ENCODE results near the gene TNNT1.
A peak's percentile ranks its signal among the peaks of the same experiment; 100 is the strongest.
"Not testable (repeated sequence)": the region's sequence is repeated elsewhere in the genome, so short reads cannot be mapped to it uniquely, and the experiment has no call there.

Gene TNNT1

GRCh38 chr19:55166530-55167268 is 17.7 kb upstream of the TNNT1 start, which contains the start of gene DNAAF3:
Gene DNAAF3, minus strand, starts transcription at chr19:55166613. Its CDS starts 200 bp downstream, at chr19:55166413.
- peak; percentile 80 to 84 for DNase-seq

GRCh38 chr19:55165952-55166529 is 17.0 kb upstream of the TNNT1 start:
- no peak for DNase-seq

GRCh38 chr19:55161571-55162322 is 12.7 kb upstream of the TNNT1 start:
- DNase-seq: no peak

- no peak for DNase-seq
Observed at GRCh38 chr19:55160986-55161365, 12.0 kb upstream of the TNNT1 start.

DNA sequence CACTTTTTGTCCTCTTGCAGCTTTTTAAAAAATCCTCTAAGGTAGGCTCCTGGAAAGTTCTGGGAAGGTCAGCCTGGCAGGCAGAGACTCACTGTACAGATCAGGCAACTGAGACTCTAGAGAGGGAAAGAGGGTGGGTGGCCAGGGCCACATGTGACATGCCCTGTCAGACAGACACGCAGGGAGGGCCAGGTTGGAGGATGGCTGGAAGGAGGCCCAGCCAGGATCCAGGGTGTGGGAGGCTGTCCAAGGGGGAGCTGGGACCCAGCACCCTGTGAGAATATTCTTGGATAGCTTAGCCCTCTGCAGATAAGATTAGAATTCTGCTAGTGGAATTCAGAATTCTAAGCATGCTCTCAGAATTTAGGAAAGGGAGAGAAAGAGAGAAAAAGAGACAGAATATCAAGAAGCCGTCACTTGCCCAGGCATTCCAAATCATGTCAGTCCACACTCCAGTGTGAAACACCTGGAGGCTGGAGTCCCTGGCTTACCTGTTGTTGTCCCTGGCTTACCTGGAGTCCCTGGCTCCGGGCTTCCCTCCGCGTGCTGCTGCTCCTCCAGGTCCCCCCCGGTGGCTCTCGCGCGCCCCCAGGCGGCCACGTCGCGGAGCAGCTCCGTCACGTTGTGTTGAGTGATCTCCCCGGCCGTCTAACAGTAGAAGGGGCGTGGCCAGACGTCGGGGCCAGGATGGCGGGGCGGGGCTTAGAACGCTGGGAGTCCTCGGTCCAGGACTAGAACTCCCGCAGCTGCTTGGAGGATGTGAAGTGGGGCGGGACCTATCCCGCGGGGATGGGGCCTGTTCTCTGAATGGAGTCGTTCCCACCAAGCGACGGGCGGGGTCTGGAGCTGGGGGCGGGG is 11.4 kb upstream of the TNNT1 start:
- DNase-seq: peak; percentile 10

GRCh38 chr19:55158848-55159749 is 10.1 kb upstream of the TNNT1 start:
- no peak for DNase-seq

- no peak for DNase-seq
Observed at GRCh38 chr19:55158423-55158822, 9.4 kb upstream of the TNNT1 start.

DNA sequence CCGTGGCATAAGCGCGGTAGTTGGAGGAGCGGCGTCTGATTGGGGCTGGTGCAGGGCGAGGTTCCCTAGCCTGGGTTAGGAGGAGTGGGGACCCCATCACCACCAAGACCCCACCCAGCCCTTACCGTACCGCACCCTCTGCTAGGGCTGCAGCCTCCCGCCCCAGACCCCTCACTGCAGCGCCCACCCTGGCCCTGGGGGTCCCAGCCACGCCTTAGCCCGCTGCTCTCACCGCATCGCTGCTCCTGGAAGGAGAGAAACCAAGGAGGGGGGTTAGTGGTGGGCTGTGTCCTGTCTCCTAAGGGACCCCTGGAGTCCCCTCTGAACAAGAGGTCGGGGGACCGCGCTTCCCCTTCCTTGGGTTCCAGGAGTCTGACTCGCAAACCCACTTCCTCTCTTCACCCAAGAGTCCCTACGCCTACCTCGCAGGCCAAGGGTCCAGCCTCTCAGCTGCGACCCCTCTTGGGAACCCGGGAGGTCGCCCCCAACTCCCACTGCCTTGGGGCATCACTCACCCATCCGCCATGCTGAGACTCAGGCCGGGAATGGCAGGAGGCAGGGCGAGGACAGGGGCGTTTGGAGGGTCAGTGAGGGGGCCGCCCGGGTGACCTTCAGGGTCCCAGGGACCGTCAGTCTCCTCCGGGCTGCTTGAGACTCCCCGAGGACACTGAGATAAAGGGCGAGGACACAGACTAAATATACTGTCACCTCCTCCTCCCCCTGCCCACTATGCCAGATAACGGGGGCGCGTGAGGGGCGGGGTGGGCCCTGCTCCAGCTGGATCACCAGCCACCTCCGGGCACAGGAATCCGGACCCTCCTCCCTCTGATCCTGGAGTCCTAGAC is 8.3 kb upstream of the TNNT1 start, which contains the start of gene TNNI3:
TSS of gene TNNI3 (minus strand) at position 669 of the 845 bp plus-strand sequence. CDS start at position 526, 143 bp downstream.
- no peak for DNase-seq

GRCh38 chr19:55156202-55157063 is 7.4 kb upstream of the TNNT1 start:
- no peak for DNase-seq

DNA sequence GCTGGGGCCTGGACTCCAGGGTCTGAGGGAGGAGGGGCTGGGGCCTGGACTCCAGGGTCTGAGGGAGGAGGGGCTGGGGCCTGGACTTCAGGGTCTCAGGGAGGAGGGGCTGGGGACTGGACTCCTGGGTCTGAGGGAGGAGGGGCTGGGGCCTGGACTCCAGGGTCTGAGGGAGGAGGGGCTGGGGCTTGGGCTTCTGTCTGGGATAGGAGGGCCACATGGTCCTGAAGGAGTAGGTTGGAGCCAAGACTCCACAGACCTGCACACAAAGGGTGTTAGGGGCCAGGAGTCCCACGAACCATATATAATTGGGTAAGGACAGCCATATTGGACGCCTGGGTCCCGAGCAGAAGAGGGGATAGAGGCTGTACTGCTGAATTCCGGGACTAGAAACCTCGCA is 6.8 kb upstream of the TNNT1 start:
- not testable (repeated sequence) for DNase-seq

DNA sequence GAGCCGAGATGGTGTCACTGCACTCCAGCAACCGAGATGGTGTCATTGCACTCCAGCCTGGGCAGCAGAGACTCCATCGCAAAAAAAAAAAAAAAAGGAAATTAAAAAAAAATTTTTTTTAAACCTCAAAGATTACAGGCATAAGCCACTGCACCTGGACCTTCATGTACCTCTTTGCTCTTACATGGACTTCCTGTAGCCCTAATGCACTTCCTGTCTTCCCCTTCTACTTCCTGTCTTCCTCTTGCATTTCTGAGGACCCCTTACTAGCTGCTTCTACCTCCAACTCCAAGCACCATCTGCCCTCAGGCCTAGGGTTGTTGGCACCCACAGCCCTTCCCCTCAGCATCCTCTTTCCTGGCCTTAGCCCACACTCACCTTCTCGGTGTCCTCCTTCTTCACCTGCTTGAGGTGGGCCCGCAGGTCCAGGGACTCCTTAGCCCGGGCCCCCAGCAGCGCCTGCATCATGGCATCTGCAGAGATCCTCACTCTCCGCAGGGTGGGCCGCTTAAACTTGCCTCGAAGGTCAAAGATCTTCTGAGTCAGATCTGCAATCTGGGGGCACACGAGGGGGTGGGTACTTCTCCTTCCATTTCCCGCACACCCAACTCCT is 4.8 kb upstream of the TNNT1 start:
- no peak for DNase-seq

- no peak for DNase-seq
Observed at GRCh38 chr19:55152017-55152416, 3.0 kb upstream of the TNNT1 start.

- no peak for DNase-seq
Observed at GRCh38 chr19:55147545-55148251, 1.3 kb downstream of the TNNT1 start.

GRCh38 chr19:55146705-55147273 is 2.2 kb downstream of the TNNT1 start:
- DNase-seq: no peak

GRCh38 chr19:55146078-55146704 is 2.8 kb downstream of the TNNT1 start:
- DNase-seq: no peak

GRCh38 chr19:55145232-55145631 is 3.8 kb downstream of the TNNT1 start:
- DNase-seq: no peak

DNA sequence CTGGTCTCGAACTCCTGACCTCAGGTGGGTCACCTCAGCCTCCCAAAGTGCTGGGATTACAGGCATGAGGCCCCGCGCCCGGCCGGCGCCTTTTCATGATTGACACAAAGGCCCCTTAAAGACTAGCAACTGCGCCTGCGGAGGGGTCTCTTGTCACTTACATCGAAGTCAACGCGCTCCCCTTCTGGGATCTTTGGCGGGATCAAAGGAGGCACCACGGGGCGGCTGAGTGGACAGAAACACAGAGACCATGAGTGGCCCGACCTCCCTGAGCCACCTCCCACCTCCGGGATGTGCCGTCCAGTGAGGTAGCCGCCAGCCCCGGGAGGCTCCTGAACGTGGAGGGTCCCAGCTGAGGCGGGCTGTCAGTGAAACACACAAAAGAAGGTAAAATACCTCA is 7.3 kb downstream of the TNNT1 start:
- no peak for DNase-seq

DNA sequence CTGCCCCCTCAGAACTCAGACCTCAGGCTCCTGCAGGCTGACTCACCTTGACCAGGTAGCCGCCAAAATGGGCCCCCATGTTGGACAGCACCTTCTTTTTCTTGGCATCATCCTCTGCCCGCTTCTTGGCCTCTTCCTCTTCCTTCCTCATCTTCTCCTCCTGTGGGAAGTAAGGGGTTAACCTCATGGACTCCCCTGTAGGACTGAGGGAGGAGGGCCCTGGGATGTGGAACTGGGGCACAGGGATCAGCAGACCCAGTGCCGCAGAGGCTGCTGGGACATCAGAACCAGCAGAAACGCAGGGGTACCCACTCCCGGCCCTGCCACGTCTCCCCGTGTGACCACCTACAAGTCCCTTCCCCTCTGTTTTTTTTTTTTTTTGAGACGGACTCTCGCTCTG is 11.1 kb downstream of the TNNT1 start:
- DNase-seq: no peak
